HL-60 (cell line): ENCODE results near the gene NEK7.

Experiments
- GABPA ChIP-seq: IDR thresholded peaks from 2 replicates; pipeline ENCODE4 v1.6.1; 2012; ENCODE audit warnings: low read depth
- POLR2AphosphoS5 ChIP-seq: IDR thresholded peaks from 2 replicates; pipeline ENCODE4 v1.6.1; 2012; ENCODE audit warnings: low read depth
- TF ChIP-seq, protein P1 (sequence below): IDR thresholded peaks from one replicate; pipeline ENCODE4 v1.5.1; 2011; ENCODE audit warnings: low read length, control low read depth, inconsistent platforms; ENCODE audit not compliant: insufficient read depth

DNA sequence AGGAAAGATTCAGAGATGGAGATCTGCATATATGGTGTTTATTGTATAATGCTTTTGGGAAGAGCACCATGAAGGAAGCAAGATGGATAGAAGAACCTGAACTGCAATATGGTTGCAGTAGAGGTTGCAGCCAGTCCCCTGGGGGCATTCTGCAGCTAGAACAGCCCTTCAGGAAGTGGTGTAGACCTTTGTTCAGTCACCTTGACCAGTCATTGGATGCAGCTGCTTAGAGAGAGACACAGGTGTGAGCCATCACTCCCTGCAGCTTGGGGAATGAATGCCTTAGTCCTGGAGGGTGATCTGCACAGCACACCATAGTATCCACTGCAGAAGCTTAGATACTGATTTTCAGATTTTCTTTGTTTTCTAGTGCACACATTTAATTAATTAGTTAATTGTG, 42.3 kb downstream of the NEK7 start:
- TF ChIP-seq, protein P1, sequence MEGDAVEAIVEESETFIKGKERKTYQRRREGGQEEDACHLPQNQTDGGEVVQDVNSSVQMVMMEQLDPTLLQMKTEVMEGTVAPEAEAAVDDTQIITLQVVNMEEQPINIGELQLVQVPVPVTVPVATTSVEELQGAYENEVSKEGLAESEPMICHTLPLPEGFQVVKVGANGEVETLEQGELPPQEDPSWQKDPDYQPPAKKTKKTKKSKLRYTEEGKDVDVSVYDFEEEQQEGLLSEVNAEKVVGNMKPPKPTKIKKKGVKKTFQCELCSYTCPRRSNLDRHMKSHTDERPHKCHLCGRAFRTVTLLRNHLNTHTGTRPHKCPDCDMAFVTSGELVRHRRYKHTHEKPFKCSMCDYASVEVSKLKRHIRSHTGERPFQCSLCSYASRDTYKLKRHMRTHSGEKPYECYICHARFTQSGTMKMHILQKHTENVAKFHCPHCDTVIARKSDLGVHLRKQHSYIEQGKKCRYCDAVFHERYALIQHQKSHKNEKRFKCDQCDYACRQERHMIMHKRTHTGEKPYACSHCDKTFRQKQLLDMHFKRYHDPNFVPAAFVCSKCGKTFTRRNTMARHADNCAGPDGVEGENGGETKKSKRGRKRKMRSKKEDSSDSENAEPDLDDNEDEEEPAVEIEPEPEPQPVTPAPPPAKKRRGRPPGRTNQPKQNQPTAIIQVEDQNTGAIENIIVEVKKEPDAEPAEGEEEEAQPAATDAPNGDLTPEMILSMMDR, result no peak
- TF ChIP-seq GABPA, result no peak
- TF ChIP-seq POLR2AphosphoS5, result no peak
